Esophagus squamous epithelium (tissue), 4 donors: ENCODE results near the gene AKAP12.

ENCODE experiments used
- POLR2A ChIP-seq, 4 donors: fragments of 450-650 bp; IDR thresholded peaks; one replicate each; pipeline ENCODE4 v1.6.1; 2017; ENCODE audit warnings: antibody characterized with exemption in 4 of 4, mild to moderate bottlenecking in 4 of 4, moderate library complexity in 3 of 4
- TF ChIP-seq, protein P1 (sequence below), 6 experiments: fragments of 450-650 bp in 4 of 6; fragments of 200-600 bp in 2 of 6; sonication (generic) in 2 of 6; IDR thresholded peaks; one replicate each; pipeline ENCODE4 v1.5.1; 2016 to 2019; ENCODE audit warnings: antibody characterized with exemption in 6 of 6, mild to moderate bottlenecking in 4 of 6, moderate library complexity in 4 of 6

DNA sequence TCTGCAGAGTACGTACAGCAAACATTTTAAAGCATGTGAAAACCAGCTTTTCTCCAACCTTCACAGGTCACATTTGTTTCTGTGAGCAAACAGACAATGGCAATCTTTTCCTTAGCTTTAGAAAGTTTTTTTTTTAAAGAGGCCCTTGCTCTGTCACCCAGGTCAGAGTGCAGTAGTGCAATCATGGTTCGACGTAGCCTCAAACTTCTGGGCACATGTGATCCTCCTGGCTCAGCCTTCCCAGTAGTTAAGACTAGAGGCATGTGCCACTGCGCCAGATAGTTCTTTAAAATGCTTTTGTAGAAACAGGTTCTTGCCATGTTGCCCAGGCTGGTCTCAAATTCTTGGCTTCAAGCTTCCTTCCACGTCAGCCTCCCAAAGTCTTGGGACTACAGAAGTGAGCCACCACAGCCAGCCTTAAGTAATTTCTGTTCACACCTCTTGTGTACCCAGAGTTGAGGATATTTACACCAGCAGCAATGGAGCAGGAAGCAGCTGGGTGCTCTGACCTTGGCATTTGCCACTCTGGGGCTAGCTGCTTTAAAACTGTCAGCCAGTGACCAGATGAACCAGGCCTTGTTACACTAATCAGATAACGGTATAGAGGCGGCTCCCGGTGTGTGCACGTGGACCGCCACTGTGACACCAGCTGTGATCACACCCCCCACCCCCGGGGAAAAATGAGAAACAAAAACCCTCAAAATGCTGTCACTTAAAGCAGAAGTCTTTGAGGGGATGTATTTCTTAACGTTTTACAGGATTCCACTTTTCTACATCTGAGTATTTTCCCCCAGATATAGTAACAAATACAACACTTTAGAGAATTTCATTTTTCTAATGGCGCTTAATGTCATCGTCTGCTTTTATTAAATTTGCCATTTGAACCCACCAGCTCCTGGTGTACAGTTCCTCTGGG, 71.3 kb downstream of the AKAP12 start:
- TF ChIP-seq, protein P1, sequence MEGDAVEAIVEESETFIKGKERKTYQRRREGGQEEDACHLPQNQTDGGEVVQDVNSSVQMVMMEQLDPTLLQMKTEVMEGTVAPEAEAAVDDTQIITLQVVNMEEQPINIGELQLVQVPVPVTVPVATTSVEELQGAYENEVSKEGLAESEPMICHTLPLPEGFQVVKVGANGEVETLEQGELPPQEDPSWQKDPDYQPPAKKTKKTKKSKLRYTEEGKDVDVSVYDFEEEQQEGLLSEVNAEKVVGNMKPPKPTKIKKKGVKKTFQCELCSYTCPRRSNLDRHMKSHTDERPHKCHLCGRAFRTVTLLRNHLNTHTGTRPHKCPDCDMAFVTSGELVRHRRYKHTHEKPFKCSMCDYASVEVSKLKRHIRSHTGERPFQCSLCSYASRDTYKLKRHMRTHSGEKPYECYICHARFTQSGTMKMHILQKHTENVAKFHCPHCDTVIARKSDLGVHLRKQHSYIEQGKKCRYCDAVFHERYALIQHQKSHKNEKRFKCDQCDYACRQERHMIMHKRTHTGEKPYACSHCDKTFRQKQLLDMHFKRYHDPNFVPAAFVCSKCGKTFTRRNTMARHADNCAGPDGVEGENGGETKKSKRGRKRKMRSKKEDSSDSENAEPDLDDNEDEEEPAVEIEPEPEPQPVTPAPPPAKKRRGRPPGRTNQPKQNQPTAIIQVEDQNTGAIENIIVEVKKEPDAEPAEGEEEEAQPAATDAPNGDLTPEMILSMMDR (IDR thresholded peaks at IDR 0.05): no peak
- no peak for TF ChIP-seq POLR2A (IDR thresholded peaks at IDR 0.05)
